CMK (cell line): ENCODE results near the gene LINGO1.

Source experiments
- DNase-seq: peaks from one replicate; pipeline ENCODE4 v3.0.0-alpha.2; 2010; ENCODE audit warnings: low read depth

LINGO1 gene

GRCh38 chr15:77597804-77598453 lies 34.8 kb downstream of the LINGO1 start:
- no peak for DNase-seq

- no peak for DNase-seq
Measured at GRCh38 chr15:77596821-77597803, 35.6 kb downstream of the LINGO1 start.

- DNase-seq: no peak
Measured at GRCh38 chr15:77595231-77595630, 37.5 kb downstream of the LINGO1 start.

- no peak for DNase-seq
Measured at GRCh38 chr15:77592758-77593157, 40.0 kb downstream of the LINGO1 start.

GRCh38 chr15:77591968-77592613 lies 40.6 kb downstream of the LINGO1 start:
- DNase-seq: no peak

GRCh38 chr15:77589839-77590238 lies 42.9 kb downstream of the LINGO1 start:
- DNase-seq: no peak

- no peak for DNase-seq
Measured at GRCh38 chr15:77588126-77588525, 44.6 kb downstream of the LINGO1 start.

- no peak for DNase-seq
Measured at GRCh38 chr15:77584691-77585090, 48.0 kb downstream of the LINGO1 start.

GRCh38 chr15:77584201-77584600 lies 48.5 kb downstream of the LINGO1 start:
- DNase-seq: no peak

GRCh38 chr15:77582763-77583162 lies 49.9 kb downstream of the LINGO1 start:
- DNase-seq: no peak

GRCh38 chr15:77581896-77582569 lies 50.7 kb downstream of the LINGO1 start:
- DNase-seq: no peak

GRCh38 chr15:77580996-77581682 lies 51.6 kb downstream of the LINGO1 start:
- no peak for DNase-seq

GRCh38 chr15:77579498-77580188 lies 53.1 kb downstream of the LINGO1 start:
- no peak for DNase-seq

- no peak for DNase-seq
Measured at GRCh38 chr15:77578641-77579372, 53.9 kb downstream of the LINGO1 start.

- no peak for DNase-seq
Measured at GRCh38 chr15:77577366-77577950, 55.3 kb downstream of the LINGO1 start.

- no peak for DNase-seq
Measured at GRCh38 chr15:77576538-77576937, 56.2 kb downstream of the LINGO1 start.

- no peak for DNase-seq
Measured at GRCh38 chr15:77575203-77575934, 57.3 kb downstream of the LINGO1 start.

GRCh38 chr15:77574521-77575202 lies 58.0 kb downstream of the LINGO1 start:
- DNase-seq: no peak

- DNase-seq: no peak
Measured at GRCh38 chr15:77573802-77574201, 58.9 kb downstream of the LINGO1 start.
